HG02759 (cell line): ENCODE measurements around the gene CDYL.
A peak's percentile ranks its signal among the peaks of the same experiment; 100 is the strongest.

Experiments used
- ATAC-seq: cut with Tn5 transposase; IDR thresholded peaks from one replicate; pipeline ENCODE4 v1.9.1; 2021; ENCODE audit warnings: mild to moderate bottlenecking, moderate library complexity; ENCODE audit not compliant: unreplicated experiment

The CDYL gene

GRCh38 chr6:4929097-4929718 lies 153.0 kb downstream of the CDYL start:
- ATAC-seq = no peak

- ATAC-seq = no peak
These were observed 154.0 kb downstream of the CDYL start for GRCh38 chr6:4930025-4930691.

GRCh38 chr6:4931530-4932227 lies 155.5 kb downstream of the CDYL start:
- ATAC-seq = no peak

- ATAC-seq = no peak
These were observed 156.2 kb downstream of the CDYL start for GRCh38 chr6:4932228-4932903.

- no peak for ATAC-seq
These were observed 159.3 kb downstream of the CDYL start for GRCh38 chr6:4935486-4935885.

GRCh38 chr6:4935975-4936680 lies 159.9 kb downstream of the CDYL start:
- no peak for ATAC-seq

GRCh38 chr6:4936681-4937041 lies 160.5 kb downstream of the CDYL start:
- no peak for ATAC-seq

- no peak for ATAC-seq
These were observed 161.2 kb downstream of the CDYL start for GRCh38 chr6:4937414-4937813.

- no peak for ATAC-seq
These were observed 163.0 kb downstream of the CDYL start for GRCh38 chr6:4939241-4939640.

GRCh38 chr6:4940416-4940815 lies 164.2 kb downstream of the CDYL start:
- no peak for ATAC-seq

- ATAC-seq = peak; percentile 74
These were observed 165.8 kb downstream of the CDYL start for GRCh38 chr6:4941782-4942672.

- ATAC-seq = no peak
These were observed 166.4 kb downstream of the CDYL start for GRCh38 chr6:4942673-4943009.

- ATAC-seq = no peak
These were observed 167.5 kb downstream of the CDYL start for GRCh38 chr6:4943716-4944115.

GRCh38 chr6:4944325-4944724 lies 168.1 kb downstream of the CDYL start:
- no peak for ATAC-seq

GRCh38 chr6:4946521-4946920 lies 170.3 kb downstream of the CDYL start:
- ATAC-seq = no peak

- no peak for ATAC-seq
These were observed 171.5 kb downstream of the CDYL start for GRCh38 chr6:4947716-4948115.

- ATAC-seq = no peak
These were observed 172.7 kb downstream of the CDYL start for GRCh38 chr6:4948781-4949450.

GRCh38 chr6:4950076-4950475 lies 173.9 kb downstream of the CDYL start:
- ATAC-seq = no peak

GRCh38 chr6:4950836-4951533 lies 174.8 kb downstream of the CDYL start:
- no peak for ATAC-seq
